Prostate gland (tissue), 2 donors: ENCODE measurements around the gene AGAP2. TPM values are rescaled to one million over a fixed set of nuclear protein-coding genes. Genes with fewer than 3 reads are reported as not detected.

ENCODE experiments used
- DNase-seq: peaks from one replicate; pipeline ENCODE4 v3.0.0-alpha.2; 2019; ENCODE audit warnings: low spot score
- H3K27ac ChIP-seq, 2 donors: fragments of 200-600 bp; sonication (generic); 2 replicates each; pipeline ENCODE4 v1.5.1; 2017 to 2019
- H3K27me3 ChIP-seq: fragments of 200-600 bp; sonication (generic); replicated peaks from 2 replicates; pipeline ENCODE4 v1.5.1; 2019; ENCODE audit not compliant: insufficient read depth
- H3K36me3 ChIP-seq, 2 donors: fragments of 200-600 bp; sonication (generic); 1 replicate in 1 of 2; 2 replicates in 1 of 2; pipeline versions ENCODE4 v1.5.1 to v1.8.1; 2017 to 2019
- H3K4me1 ChIP-seq: fragments of 200-600 bp; sonication (generic); replicated peaks from 2 replicates; pipeline ENCODE4 v1.5.1; 2019
- H3K4me3 ChIP-seq, 2 donors: fragments of 200-600 bp; sonication (generic); 2 replicates each; pipeline ENCODE4 v1.5.1; 2017 to 2019
- H3K9me3 ChIP-seq: fragments of 200-600 bp; sonication (generic); 2 replicates; pipeline ENCODE4 v1.5.1; 2017
- CTCF ChIP-seq, 4 experiments: fragments of 200-600 bp in 2 of 4; fragments of 450-650 bp in 2 of 4; sonication (generic) in 2 of 4; IDR thresholded peaks; 1 replicate in 3 of 4; 2 replicates in 1 of 4; pipeline ENCODE4 v1.5.1; 2016 to 2019; ENCODE audit warnings: antibody characterized with exemption in 4 of 4, mild to moderate bottlenecking in 2 of 4, moderate library complexity in 2 of 4
- POLR2A ChIP-seq: fragments of 450-650 bp; IDR thresholded peaks from one replicate; pipeline ENCODE4 v1.6.1; 2016; ENCODE audit warnings: antibody characterized with exemption, mild to moderate bottlenecking
- POLR2AphosphoS5 ChIP-seq: sonication (generic); formaldehyde crosslinking; IDR thresholded peaks from one replicate; pipeline ENCODE4 v1.6.1; 2017; ENCODE audit warnings: antibody characterized with exemption
- WGBS: methylation state at CpG from one replicate; pipeline ENCODE4 v1.1.5; 2018; 5-methylcytosine and 5-hydroxymethylcytosine counted together
- intact Hi-C: fragments of 100-400 bp; cut with DNase I; formaldehyde crosslinking; loops from one replicate; pipeline ENCODE4 v1.14.2; 2022
- total RNA-seq, 2 donors: library from RNA; depleted of rRNA; stranded (reverse); fragments of >200 nt; gene quantifications; one replicate each; pipeline ENCODE4 v1.1.0, GENCODE V29; 2016

Gene AGAP2
- total RNA-seq, 2 donors from 2014 or later, result 0.82 to 4.2 TPM

GRCh38 chr12:57741413-57741789 lies 2.9 kb upstream of the AGAP2 start:
- H3K4me1 ChIP-seq, result peaks cover 15% of the 10 kb centered on the region
- intact Hi-C loops, result no loop called here
- no peak for DNase-seq
- H3K36me3 ChIP-seq, result no peaks in the 10 kb centered on the region
- H3K4me3 ChIP-seq, result no peak overlapping the region
- 85% methylated on average over 1 of the region's 1 CpG for WGBS
- H3K9me3 ChIP-seq, result no peaks in the 10 kb centered on the region
- H3K27me3 ChIP-seq, result peaks cover 12% of the 10 kb centered on the region
- no peak overlapping the region for H3K27ac ChIP-seq
- no peak for TF ChIP-seq CTCF (IDR thresholded peaks at IDR 0.05)
- no peak for TF ChIP-seq POLR2AphosphoS5
- no peak for TF ChIP-seq POLR2A

GRCh38 chr12:57740656-57741412 lies 2.3 kb upstream of the AGAP2 start:
- peaks cover 21% of the 10 kb centered on the region for H3K4me1 ChIP-seq
- no peaks in the 10 kb centered on the region for H3K9me3 ChIP-seq
- H3K27ac ChIP-seq, result no peak overlapping the region
- H3K4me3 ChIP-seq, result no peak overlapping the region
- no peak for TF ChIP-seq POLR2AphosphoS5
- TF ChIP-seq CTCF (IDR thresholded peaks at IDR 0.05), result no peak
- TF ChIP-seq POLR2A, result no peak
- 56% methylated on average over 5 of the region's 5 CpGs for WGBS
- intact Hi-C loops, result no loop called here
- no peaks in the 10 kb centered on the region for H3K36me3 ChIP-seq
- peaks cover 12% of the 10 kb centered on the region for H3K27me3 ChIP-seq
- no peak for DNase-seq

GRCh38 chr12:57739914-57740538 lies 1.5 kb upstream of the AGAP2 start:
- intact Hi-C loops, result no loop called here
- Histone ChIP-seq H3K27me3 (peaks cover 12% of the 10 kb centered on the region), H3K27ac (no peak overlapping the region), H3K4me1 (peaks cover 22% of the 10 kb centered on the region), H3K4me3 (no peak overlapping the region), H3K36me3 (no peaks in the 10 kb centered on the region), H3K9me3 (no peaks in the 10 kb centered on the region)
- WGBS, result 40% methylated on average over 10 of the region's 10 CpGs
- no peak for TF ChIP-seq POLR2AphosphoS5
- TF ChIP-seq CTCF (IDR thresholded peaks at IDR 0.05), result no peak
- no peak for TF ChIP-seq POLR2A
- no peak for DNase-seq

GRCh38 chr12:57739387-57739786 lies 845 bp upstream of the AGAP2 start:
- Histone ChIP-seq H3K27ac (no peak overlapping the region), H3K4me3 (no peak overlapping the region), H3K36me3 (no peaks in the 10 kb centered on the region), H3K4me1 (peaks cover 22% of the 10 kb centered on the region), H3K9me3 (no peaks in the 10 kb centered on the region), H3K27me3 (peaks cover 12% of the 10 kb centered on the region)
- TF ChIP-seq POLR2AphosphoS5, result no peak
- no peak for TF ChIP-seq CTCF (IDR thresholded peaks at IDR 0.05)
- TF ChIP-seq POLR2A, result no peak
- intact Hi-C loops, result no loop called here
- 14% methylated on average over 7 of the region's 7 CpGs for WGBS
- no peak for DNase-seq
